NCI-H2107 (cell line): Measurements from ENCODE around the gene AICDA.

Experiments
- DNase-seq: peaks from one replicate; lab custom pipeline; 2025; lab: John Stamatoyannopoulos, UW

Gene AICDA

GRCh38 chr12:8554451-8555195 lies 58.0 kb downstream of the AICDA start:
- no peak for DNase-seq

- DNase-seq = no peak
These were observed 59.5 kb downstream of the AICDA start for GRCh38 chr12:8553088-8553627.
